Smooth muscle cell (in vitro differentiated cells): ENCODE data around the gene HIVEP2. TPM values are rescaled to one million over a fixed set of nuclear protein-coding genes. Genes with fewer than 3 reads are reported as not detected.

Experiments used
- DNase-seq: peaks from one replicate; lab custom pipeline; 2025; ENCODE audit not compliant: unreplicated experiment; lab: John Stamatoyannopoulos, UW
- H2AFZ ChIP-seq: fragments of 200-600 bp; sonication (generic); 2 replicates; pipeline ENCODE4 v1.6.0; 2016; ENCODE audit warnings: antibody characterized with exemption, low read depth, mild to moderate bottlenecking
- H3F3A ChIP-seq: fragments of 200-600 bp; sonication (generic); 2 replicates; pipeline ENCODE4 v1.6.0; 2017; ENCODE audit warnings: antibody characterized with exemption, low read depth
- H3K27ac ChIP-seq: fragments of 200-600 bp; sonication (generic); 2 replicates; pipeline ENCODE4 v1.5.1; 2016; ENCODE audit warnings: low read depth, mild to moderate bottlenecking
- H3K27me3 ChIP-seq: fragments of 200-600 bp; sonication (generic); 2 replicates; pipeline ENCODE4 v1.6.1; 2016; ENCODE audit warnings: low read depth, mild to moderate bottlenecking
- H3K36me3 ChIP-seq: fragments of 200-600 bp; sonication (generic); 2 replicates; pipeline ENCODE4 v1.5.1; 2016; ENCODE audit warnings: low read depth
- H3K4me1 ChIP-seq: fragments of 200-600 bp; sonication (generic); 2 replicates; pipeline ENCODE4 v1.5.1; 2016; ENCODE audit warnings: low read depth
- H3K4me2 ChIP-seq: fragments of 200-600 bp; sonication (generic); 2 replicates; pipeline ENCODE4 v1.6.0; 2016; ENCODE audit warnings: mild to moderate bottlenecking
- H3K4me3 ChIP-seq: fragments of 200-600 bp; sonication (generic); 2 replicates; pipeline ENCODE4 v1.5.1; 2016; ENCODE audit warnings: mild to moderate bottlenecking
- H3K79me2 ChIP-seq: fragments of 200-600 bp; sonication (generic); 2 replicates; pipeline ENCODE4 v1.6.0; 2016; ENCODE audit warnings: low read depth, mild to moderate bottlenecking
- H3K9ac ChIP-seq: fragments of 200-600 bp; sonication (generic); 2 replicates; pipeline ENCODE4 v1.6.0; 2016; ENCODE audit warnings: low read depth
- H3K9me3 ChIP-seq: fragments of 200-600 bp; sonication (generic); replicated peaks from 2 replicates; pipeline ENCODE4 v1.5.1; 2016; ENCODE audit warnings: low read depth
- H4K20me1 ChIP-seq: fragments of 200-600 bp; sonication (generic); 2 replicates; pipeline ENCODE4 v1.6.0; 2016; ENCODE audit warnings: low read depth
- WGBS: methylation state at CpG from one replicate; pipeline ENCODE4 v1.1.7; 2016; ENCODE audit warnings: low lambda C conversion rate; 5-methylcytosine and 5-hydroxymethylcytosine counted together
- polyA plus RNA-seq: library from polyadenylated mRNA; unstranded; fragments of >200 nt; fragmentation: Nextera tagmentation; extraction: Ambion mirVana; gene quantifications from 2 replicates; pipeline ENCODE4 v1.2.1, GENCODE V29; 2016
- total RNA-seq: library from RNA; depleted of rRNA; stranded (reverse); fragments of >200 nt; gene quantifications from 2 replicates; pipeline ENCODE4 v1.2.3, GENCODE V29; 2014
- TF ChIP-seq, protein P1 (sequence below): fragments of 200-600 bp; sonication (generic); IDR thresholded peaks from 2 replicates; pipeline ENCODE4 v1.5.1; 2017; ENCODE audit warnings: borderline replicate concordance, mild to moderate bottlenecking, antibody characterized with exemption; ENCODE audit not compliant: insufficient read depth, poor library complexity, severe bottlenecking

Gene HIVEP2
- total and polyA plus RNA-seq, 2 experiments from 2014 or later = 3.2 to 12.5 TPM

DNA sequence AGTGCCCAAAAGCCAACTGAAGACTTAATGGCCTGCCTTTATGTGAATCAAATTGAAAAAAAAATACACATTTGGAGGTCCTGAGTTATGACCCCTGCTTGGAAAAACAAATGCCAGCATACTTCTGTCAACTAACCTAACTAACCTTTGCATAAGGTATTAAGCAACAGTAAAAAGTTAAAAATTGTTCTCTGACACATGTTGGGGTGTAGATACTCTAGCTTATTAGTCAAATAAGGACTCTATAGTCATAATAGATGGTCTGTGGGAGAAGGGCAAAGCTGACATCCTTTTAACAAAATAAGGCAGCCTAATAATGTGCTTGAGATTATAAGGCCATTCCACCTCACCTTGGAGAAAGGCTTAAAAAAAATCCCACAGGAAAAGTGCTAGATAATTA lies 140.5 kb downstream of the HIVEP2 start:
- no peaks in the 10 kb centered on the region for H3K27me3 ChIP-seq
- H3K9ac ChIP-seq = no peak overlapping the region
- peaks cover 7% of the 10 kb centered on the region for H4K20me1 ChIP-seq
- no peak overlapping the region for H3K4me3 ChIP-seq
- H3K9me3 ChIP-seq = no peaks in the 10 kb centered on the region
- H3K79me2 ChIP-seq = no peaks in the 10 kb centered on the region
- no peaks in the 10 kb centered on the region for H3K36me3 ChIP-seq
- no peak overlapping the region for H3K27ac ChIP-seq
- TF ChIP-seq, protein P1, sequence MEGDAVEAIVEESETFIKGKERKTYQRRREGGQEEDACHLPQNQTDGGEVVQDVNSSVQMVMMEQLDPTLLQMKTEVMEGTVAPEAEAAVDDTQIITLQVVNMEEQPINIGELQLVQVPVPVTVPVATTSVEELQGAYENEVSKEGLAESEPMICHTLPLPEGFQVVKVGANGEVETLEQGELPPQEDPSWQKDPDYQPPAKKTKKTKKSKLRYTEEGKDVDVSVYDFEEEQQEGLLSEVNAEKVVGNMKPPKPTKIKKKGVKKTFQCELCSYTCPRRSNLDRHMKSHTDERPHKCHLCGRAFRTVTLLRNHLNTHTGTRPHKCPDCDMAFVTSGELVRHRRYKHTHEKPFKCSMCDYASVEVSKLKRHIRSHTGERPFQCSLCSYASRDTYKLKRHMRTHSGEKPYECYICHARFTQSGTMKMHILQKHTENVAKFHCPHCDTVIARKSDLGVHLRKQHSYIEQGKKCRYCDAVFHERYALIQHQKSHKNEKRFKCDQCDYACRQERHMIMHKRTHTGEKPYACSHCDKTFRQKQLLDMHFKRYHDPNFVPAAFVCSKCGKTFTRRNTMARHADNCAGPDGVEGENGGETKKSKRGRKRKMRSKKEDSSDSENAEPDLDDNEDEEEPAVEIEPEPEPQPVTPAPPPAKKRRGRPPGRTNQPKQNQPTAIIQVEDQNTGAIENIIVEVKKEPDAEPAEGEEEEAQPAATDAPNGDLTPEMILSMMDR = no peak
- H3F3A ChIP-seq = no peaks in the 10 kb centered on the region
- peaks cover 4% of the 10 kb centered on the region for H3K4me1 ChIP-seq
- H3K4me2 ChIP-seq = no peak overlapping the region
- H2AFZ ChIP-seq = no peak overlapping the region
- DNase-seq = no peak

GRCh38 chr6:142803495-142804058 lies 141.4 kb downstream of the HIVEP2 start:
- peaks cover 16% of the 10 kb centered on the region for H4K20me1 ChIP-seq
- no peak overlapping the region for H3K9ac ChIP-seq
- H3K9me3 ChIP-seq = no peaks in the 10 kb centered on the region
- H3K36me3 ChIP-seq = no peaks in the 10 kb centered on the region
- H3K4me1 ChIP-seq = peaks cover 4% of the 10 kb centered on the region
- WGBS = 100% methylated on average over 2 of the region's 2 CpGs
- no peaks in the 10 kb centered on the region for H3K27me3 ChIP-seq
- H2AFZ ChIP-seq = no peak overlapping the region
- H3F3A ChIP-seq = no peaks in the 10 kb centered on the region
- peak overlapping the region; percentile 66 for H3K27ac ChIP-seq
- DNase-seq = no peak
- no peak overlapping the region for H3K4me2 ChIP-seq
- no peaks in the 10 kb centered on the region for H3K79me2 ChIP-seq
- H3K4me3 ChIP-seq = no peak overlapping the region
- TF ChIP-seq, protein P1 = no peak

- Histone ChIP-seq H2AFZ (no peak overlapping the region), H3K9ac (peak overlapping the region; percentile 10), H3K4me2 (no peak overlapping the region)
Observed at GRCh38 chr6:142803032-142803431, 141.9 kb downstream of the HIVEP2 start.

DNA sequence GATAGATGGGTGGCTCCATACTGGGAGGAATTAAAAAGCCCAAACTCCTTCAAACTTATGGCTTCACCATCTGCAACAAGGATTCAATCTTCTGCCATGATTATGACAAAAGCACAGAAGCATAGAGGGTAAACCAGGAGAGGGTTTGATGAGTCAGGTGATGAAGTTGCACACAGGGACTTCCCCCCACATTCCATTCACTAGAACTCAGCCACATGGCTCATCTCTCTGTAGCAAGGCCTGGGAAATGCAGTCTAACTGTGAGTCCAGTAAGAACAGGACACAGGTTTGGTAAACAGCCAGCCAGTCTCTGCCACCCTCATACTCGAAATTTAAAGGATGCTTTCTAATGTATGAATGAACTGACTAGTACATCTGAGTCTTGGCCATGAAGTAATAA lies 142.9 kb downstream of the HIVEP2 start:
- WGBS = 61% methylated on average over 1 of the region's 1 CpG
- H3K4me2 ChIP-seq = peak overlapping the region; percentile 43
- H3K9ac ChIP-seq = peak overlapping the region; percentile 10
- H4K20me1 ChIP-seq = peaks cover 24% of the 10 kb centered on the region
- no peaks in the 10 kb centered on the region for H3K27me3 ChIP-seq
- no peak overlapping the region for H2AFZ ChIP-seq
- H3K4me3 ChIP-seq = no peak overlapping the region
- H3K27ac ChIP-seq = peak overlapping the region; percentile 66
- no peaks in the 10 kb centered on the region for H3K36me3 ChIP-seq
- peaks cover 4% of the 10 kb centered on the region for H3K4me1 ChIP-seq
- H3F3A ChIP-seq = no peaks in the 10 kb centered on the region
- TF ChIP-seq, protein P1 = no peak
- no peaks in the 10 kb centered on the region for H3K79me2 ChIP-seq
- no peaks in the 10 kb centered on the region for H3K9me3 ChIP-seq
- DNase-seq = no peak

More at GRCh38 chr6:142803032-142803431, 141.9 kb downstream of the HIVEP2 start:
- Histone ChIP-seq H4K20me1 (peaks cover 19% of the 10 kb centered on the region), H3K4me3 (no peak overlapping the region), H3K79me2 (no peaks in the 10 kb centered on the region), H3K36me3 (no peaks in the 10 kb centered on the region), H3K4me1 (peaks cover 4% of the 10 kb centered on the region), H3K27me3 (no peaks in the 10 kb centered on the region), H3K9me3 (no peaks in the 10 kb centered on the region), H3F3A (no peaks in the 10 kb centered on the region), H3K27ac (peak overlapping the region; percentile 66)
- TF ChIP-seq, protein P1 = no peak
- no peak for DNase-seq
